Large intestine (tissue), 3 donors: ENCODE results near the gene TOP1. TPM values are rescaled to one million over a fixed set of nuclear protein-coding genes. Genes with fewer than 3 reads are reported as not detected.

ENCODE experiments used
- DNase-seq, 2 donors: peaks; one replicate each; pipeline versions ENCODE4 v3.0.0 to v3.0.0-alpha.2; 2013
- H3K27ac ChIP-seq: one replicate; pipeline ENCODE4 v1.5.1; 2013; ENCODE audit warnings: low read length
- H3K27me3 ChIP-seq: 2 replicates; pipeline ENCODE4 v1.6.1; 2013; ENCODE audit warnings: low read length; ENCODE audit not compliant: control insufficient read depth, insufficient read depth
- H3K36me3 ChIP-seq: 2 replicates; pipeline ENCODE4 v1.6.1; 2013; ENCODE audit warnings: low read length; ENCODE audit not compliant: control insufficient read depth, insufficient read depth
- H3K4me1 ChIP-seq: one replicate; pipeline ENCODE4 v1.6.1; 2013; ENCODE audit warnings: low read length; ENCODE audit not compliant: control insufficient read depth, insufficient read depth
- H3K4me3 ChIP-seq: one replicate; pipeline ENCODE4 v1.5.1; 2013; ENCODE audit warnings: low read length
- H3K9me3 ChIP-seq: one replicate; pipeline ENCODE4 v1.6.1; 2013; ENCODE audit warnings: mild to moderate bottlenecking, low read depth, low read length, moderate library complexity; ENCODE audit not compliant: control insufficient read depth
- WGBS: methylation state at CpG from one replicate; pipeline ENCODE4 v1.1.5; 2013; ENCODE audit warnings: low lambda C conversion rate; ENCODE audit not compliant: insufficient coverage; 5-methylcytosine and 5-hydroxymethylcytosine counted together
- polyA plus RNA-seq: library from polyadenylated mRNA; unstranded; fragments of 120-200 nt; gene quantifications from one replicate; pipeline ENCODE4 v1.2.1, GENCODE V29; 2013

The TOP1 gene
- polyA plus RNA-seq, 1 donor: 79.5 TPM

DNA sequence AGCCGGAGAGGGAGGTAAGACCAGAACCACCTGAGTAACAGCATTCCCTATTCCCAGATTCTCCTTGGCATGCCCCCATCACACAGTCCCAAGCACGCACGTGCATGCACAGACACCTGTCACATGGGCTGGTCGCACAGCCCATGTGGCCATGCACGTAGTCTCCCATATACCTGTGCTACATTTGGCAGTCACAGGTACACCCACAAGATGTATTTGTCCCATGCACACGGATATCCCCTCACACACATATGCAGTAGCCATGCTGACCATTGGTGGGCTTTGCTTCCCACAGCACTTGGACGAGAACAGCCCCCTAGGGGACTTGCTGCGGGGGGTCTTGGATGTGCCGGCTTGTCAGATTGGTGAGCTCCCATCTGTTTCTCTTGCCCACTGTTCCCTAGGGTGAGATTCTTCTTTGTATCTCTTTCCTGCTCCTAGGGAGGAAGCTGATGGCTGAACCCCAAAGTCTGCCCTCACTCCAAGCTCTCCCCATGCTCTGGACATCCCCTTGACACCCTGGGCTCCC, 140.6 kb downstream of the TOP1 start:
- H3K9me3 ChIP-seq: no peaks in the 10 kb centered on the region
- peaks cover 96% of the 10 kb centered on the region for H3K36me3 ChIP-seq
- no peak overlapping the region for H3K27ac ChIP-seq
- H3K4me3 ChIP-seq: no peak overlapping the region
- no peaks in the 10 kb centered on the region for H3K4me1 ChIP-seq
- DNase-seq: no peak
- no peaks in the 10 kb centered on the region for H3K27me3 ChIP-seq
- WGBS: no CpG with 5 or more reads among the region's 9 CpGs

GRCh38 chr20:41169791-41170351, 141.2 kb downstream of the TOP1 start:
- H3K36me3 ChIP-seq: peaks cover 96% of the 10 kb centered on the region

GRCh38 chr20:41170386-41171105, 141.9 kb downstream of the TOP1 start:
- no peak overlapping the region for H3K27ac ChIP-seq
- peaks cover 96% of the 10 kb centered on the region for H3K36me3 ChIP-seq
- H3K4me1 ChIP-seq: no peaks in the 10 kb centered on the region
- DNase-seq: no peak
- H3K27me3 ChIP-seq: no peaks in the 10 kb centered on the region
- H3K9me3 ChIP-seq: no peaks in the 10 kb centered on the region
- no peak overlapping the region for H3K4me3 ChIP-seq
- no CpG with 5 or more reads among the region's 6 CpGs for WGBS

More at GRCh38 chr20:41169791-41170351, 141.2 kb downstream of the TOP1 start:
- Histone ChIP-seq H3K27ac (no peak overlapping the region), H3K9me3 (no peaks in the 10 kb centered on the region), H3K4me3 (no peak overlapping the region), H3K4me1 (no peaks in the 10 kb centered on the region), H3K27me3 (no peaks in the 10 kb centered on the region)
- DNase-seq: no peak
- WGBS: no CpG with 5 or more reads among the region's 14 CpGs

GRCh38 chr20:41171736-41172295, 143.2 kb downstream of the TOP1 start:
- no peaks in the 10 kb centered on the region for H3K4me1 ChIP-seq
- whole genome bisulfite sequencing: no CpG with 5 or more reads among the region's 3 CpGs

GRCh38 chr20:41172296-41173140, 143.9 kb downstream of the TOP1 start:
- H3K27me3 ChIP-seq: no peaks in the 10 kb centered on the region
- no peak for DNase-seq
- no peaks in the 10 kb centered on the region for H3K4me1 ChIP-seq
- no peaks in the 10 kb centered on the region for H3K9me3 ChIP-seq
- no peak overlapping the region for H3K4me3 ChIP-seq
- H3K27ac ChIP-seq: no peak overlapping the region
- no CpG with 5 or more reads among the region's 18 CpGs for WGBS
- H3K36me3 ChIP-seq: peaks cover 96% of the 10 kb centered on the region

More at GRCh38 chr20:41171736-41172295, 143.2 kb downstream of the TOP1 start:
- Histone ChIP-seq H3K9me3 (no peaks in the 10 kb centered on the region), H3K27ac (no peak overlapping the region), H3K4me3 (no peak overlapping the region), H3K27me3 (no peaks in the 10 kb centered on the region), H3K36me3 (peaks cover 96% of the 10 kb centered on the region)
- no peak for DNase-seq

DNA sequence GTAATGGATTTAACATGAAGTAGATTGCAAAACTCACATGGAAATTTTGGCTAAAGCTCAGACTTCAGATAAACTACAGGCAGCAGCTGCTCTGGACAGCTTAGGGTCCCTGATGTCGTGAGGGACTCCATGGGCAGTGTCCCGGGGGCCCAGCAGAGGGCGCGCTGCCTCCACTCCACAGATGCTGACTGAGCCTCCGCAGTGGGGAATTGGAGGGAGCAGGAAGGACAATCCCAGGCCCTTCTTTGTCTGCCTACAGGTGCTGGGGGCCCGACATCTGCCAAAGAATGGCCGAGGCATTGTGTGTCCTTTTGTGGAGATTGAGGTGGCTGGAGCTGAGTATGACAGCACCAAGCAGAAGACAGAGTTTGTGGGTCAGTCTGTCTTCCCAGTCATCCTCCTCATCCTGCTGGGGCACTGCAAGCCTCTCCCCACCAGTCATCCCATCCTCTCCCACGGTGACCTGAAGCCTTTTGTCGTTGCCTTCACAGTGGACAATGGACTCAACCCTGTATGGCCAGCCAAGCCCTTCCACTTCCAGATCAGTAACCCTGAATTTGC, 144.6 kb downstream of the TOP1 start:
- no peaks in the 10 kb centered on the region for H3K27me3 ChIP-seq
- no peaks in the 10 kb centered on the region for H3K9me3 ChIP-seq
- H3K27ac ChIP-seq: no peak overlapping the region
- H3K4me1 ChIP-seq: no peaks in the 10 kb centered on the region
- H3K4me3 ChIP-seq: no peak overlapping the region
- WGBS: no CpG with 5 or more reads among the region's 9 CpGs
- DNase-seq: peak; percentile 57 to 62
- peaks cover 96% of the 10 kb centered on the region for H3K36me3 ChIP-seq

GRCh38 chr20:41173791-41174341, 145.2 kb downstream of the TOP1 start:
- Histone ChIP-seq H3K9me3 (no peaks in the 10 kb centered on the region), H3K27me3 (no peaks in the 10 kb centered on the region), H3K4me3 (no peak overlapping the region), H3K4me1 (no peaks in the 10 kb centered on the region), H3K36me3 (peaks cover 94% of the 10 kb centered on the region), H3K27ac (no peak overlapping the region)
- DNase-seq: no peak
- WGBS: no CpG with 5 or more reads among the region's 13 CpGs

Other genes starting within 250 kb of the TOP1 start
- 130 TPM for gene PLCG1, start 108.7 kb downstream of the TOP1 start, polyA plus RNA-seq